ENCODE data around the gene NOL3. TPM values are rescaled to one million over a fixed set of nuclear protein-coding genes. Genes with fewer than 3 reads are reported as not detected.
A peak's percentile ranks its signal among the peaks of the same experiment; 100 is the strongest.

The NOL3 gene
- total RNA-seq, 6 experiments from 2014 or later, result 21.5 to 44.3 (median 28.1) TPM

DNA sequence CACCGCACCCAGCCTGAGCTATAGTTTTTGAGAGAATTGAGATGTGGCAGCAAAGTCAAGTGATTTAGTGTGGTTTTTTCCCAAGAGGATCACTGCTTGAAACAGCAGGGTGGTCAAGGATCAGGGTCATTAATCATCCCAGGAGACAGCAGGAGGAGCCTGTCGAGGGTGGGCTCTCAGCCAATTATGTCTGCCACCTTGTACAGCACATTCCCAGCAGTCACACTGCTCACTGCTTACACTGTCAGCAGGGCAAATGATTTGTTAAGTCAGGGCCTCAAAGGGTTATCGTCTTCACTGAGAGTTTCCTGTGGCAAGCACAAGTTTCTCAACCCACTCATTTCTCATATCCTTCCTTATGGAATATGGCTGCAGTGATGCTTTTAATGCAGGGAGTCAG lies 32.7 kb upstream of the NOL3 start:
- 33% methylated on average over 2 of the region's 3 CpGs for WGBS (ENCODE audit: insufficient coverage, low coverage, low lambda C conversion rate, missing lambda C conversion rate)
- intact Hi-C loops (cut with DNase I), result no loop called here
- Histone ChIP-seq H3K27ac (no peak overlapping the region), H3K4me1 (no peaks in the 10 kb centered on the region), H3K4me3 (no peak overlapping the region), H3K27me3 (no peaks in the 10 kb centered on the region), H3K9me3 (no peaks in the 10 kb centered on the region), H3K36me3 (peaks cover 0 to 100% (median 62%) of the 10 kb centered on the region in 4 donors)
- TF ChIP-seq, protein P1, sequence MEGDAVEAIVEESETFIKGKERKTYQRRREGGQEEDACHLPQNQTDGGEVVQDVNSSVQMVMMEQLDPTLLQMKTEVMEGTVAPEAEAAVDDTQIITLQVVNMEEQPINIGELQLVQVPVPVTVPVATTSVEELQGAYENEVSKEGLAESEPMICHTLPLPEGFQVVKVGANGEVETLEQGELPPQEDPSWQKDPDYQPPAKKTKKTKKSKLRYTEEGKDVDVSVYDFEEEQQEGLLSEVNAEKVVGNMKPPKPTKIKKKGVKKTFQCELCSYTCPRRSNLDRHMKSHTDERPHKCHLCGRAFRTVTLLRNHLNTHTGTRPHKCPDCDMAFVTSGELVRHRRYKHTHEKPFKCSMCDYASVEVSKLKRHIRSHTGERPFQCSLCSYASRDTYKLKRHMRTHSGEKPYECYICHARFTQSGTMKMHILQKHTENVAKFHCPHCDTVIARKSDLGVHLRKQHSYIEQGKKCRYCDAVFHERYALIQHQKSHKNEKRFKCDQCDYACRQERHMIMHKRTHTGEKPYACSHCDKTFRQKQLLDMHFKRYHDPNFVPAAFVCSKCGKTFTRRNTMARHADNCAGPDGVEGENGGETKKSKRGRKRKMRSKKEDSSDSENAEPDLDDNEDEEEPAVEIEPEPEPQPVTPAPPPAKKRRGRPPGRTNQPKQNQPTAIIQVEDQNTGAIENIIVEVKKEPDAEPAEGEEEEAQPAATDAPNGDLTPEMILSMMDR (IDR thresholded peaks at IDR 0.05), result no peak
- no peak for TF ChIP-seq POLR2A (IDR thresholded peaks at IDR 0.05)
- ATAC-seq, result peak; percentile 26 to 58 (median 48)
- DNase-seq, result no peak

- intact Hi-C loops (cut with DNase I), result no loop called here
- DNase-seq (no peak), ATAC-seq (no peak)
- WGBS (ENCODE audit: insufficient coverage, low coverage, low lambda C conversion rate, missing lambda C conversion rate), result no CpG with 5 or more reads among the region's 13 CpGs
- Histone ChIP-seq H3K27ac (no peak overlapping the region), H3K4me3 (no peak overlapping the region), H3K36me3 (peaks cover 6 to 100% (median 64%) of the 10 kb centered on the region in 4 donors), H3K4me1 (no peaks in the 10 kb centered on the region), H3K27me3 (no peaks in the 10 kb centered on the region), H3K9me3 (no peaks in the 10 kb centered on the region)
- TF ChIP-seq POLR2A (IDR thresholded peaks at IDR 0.05), result no peak
- TF ChIP-seq, protein P1 (IDR thresholded peaks at IDR 0.05), result no peak
These were observed 28.9 kb upstream of the NOL3 start for GRCh38 chr16:67141391-67141790.

DNA sequence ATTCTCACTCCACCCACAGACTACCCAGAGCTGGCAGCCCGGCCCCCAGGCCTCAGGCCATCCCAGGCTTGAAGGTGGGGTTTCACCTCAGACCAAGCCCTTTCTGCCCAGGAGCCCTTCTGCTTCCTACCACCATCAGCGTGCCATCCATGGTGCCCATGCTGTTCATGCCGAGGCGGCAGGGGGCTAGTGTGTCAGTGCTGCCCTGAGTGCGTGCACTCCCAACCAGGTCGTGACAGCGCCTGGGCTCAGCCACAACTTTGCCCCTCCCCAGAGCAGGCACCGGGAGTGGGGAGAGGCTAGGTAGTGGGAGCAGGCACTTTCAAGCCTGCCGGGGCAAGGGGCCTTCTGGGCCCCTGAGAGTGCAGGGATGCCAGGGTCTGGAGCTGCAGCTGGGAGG lies 28.0 kb upstream of the NOL3 start:
- intact Hi-C loops (cut with DNase I), result no loop called here
- no peaks in the 10 kb centered on the region for H3K27me3 ChIP-seq
- no peak overlapping the region for H3K4me3 ChIP-seq
- no peaks in the 10 kb centered on the region for H3K4me1 ChIP-seq
- ATAC-seq (no peak), DNase-seq (peak in 1 of 3 donors; percentile 37)
- no peak for TF ChIP-seq POLR2A (IDR thresholded peaks at IDR 0.05)
- WGBS (ENCODE audit: insufficient coverage, low coverage, low lambda C conversion rate, missing lambda C conversion rate), result no CpG with 5 or more reads among the region's 9 CpGs
- H3K9me3 ChIP-seq, result no peaks in the 10 kb centered on the region
- H3K27ac ChIP-seq, result no peak overlapping the region
- H3K36me3 ChIP-seq, result peaks cover 6 to 100% (median 65%) of the 10 kb centered on the region in 4 donors

DNA sequence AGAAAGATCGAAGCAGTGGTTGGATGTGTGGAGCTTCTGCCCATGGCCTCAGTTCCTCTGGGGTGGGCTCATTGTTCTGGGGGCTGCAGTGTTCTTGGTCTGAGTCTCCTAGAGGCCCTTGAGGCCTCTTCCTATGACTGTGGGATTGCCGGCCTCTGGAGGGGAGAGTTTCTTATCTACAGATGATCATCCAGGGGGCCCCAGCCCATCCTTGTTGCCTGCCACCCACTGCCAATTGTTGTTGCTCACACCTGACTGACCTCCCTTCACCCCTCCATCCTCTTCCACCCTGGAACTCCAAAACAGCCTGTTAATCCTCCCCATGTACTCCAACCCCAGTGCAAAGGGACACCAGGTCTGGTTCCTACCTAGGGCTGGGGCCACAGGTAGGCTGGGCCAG lies 25.4 kb upstream of the NOL3 start:
- no peak for ATAC-seq
- Histone ChIP-seq H3K27ac (no peak overlapping the region), H3K4me3 (no peak overlapping the region), H3K9me3 (no peaks in the 10 kb centered on the region), H3K27me3 (no peaks in the 10 kb centered on the region), H3K4me1 (peaks cover 0 to 1% (median 0%) of the 10 kb centered on the region in 4 donors), H3K36me3 (peaks cover 6 to 87% (median 50%) of the 10 kb centered on the region in 4 donors)
- 100% methylated on average over 1 of the region's 2 CpGs for WGBS (ENCODE audit: insufficient coverage, low coverage, low lambda C conversion rate, missing lambda C conversion rate)
- intact Hi-C loops (cut with DNase I), result no loop called here
- TF ChIP-seq, protein P1 (IDR thresholded peaks at IDR 0.05), result no peak
- TF ChIP-seq POLR2A (IDR thresholded peaks at IDR 0.05), result no peak
- DNase-seq, result peak in 1 of 3 donors; percentile 7

DNA sequence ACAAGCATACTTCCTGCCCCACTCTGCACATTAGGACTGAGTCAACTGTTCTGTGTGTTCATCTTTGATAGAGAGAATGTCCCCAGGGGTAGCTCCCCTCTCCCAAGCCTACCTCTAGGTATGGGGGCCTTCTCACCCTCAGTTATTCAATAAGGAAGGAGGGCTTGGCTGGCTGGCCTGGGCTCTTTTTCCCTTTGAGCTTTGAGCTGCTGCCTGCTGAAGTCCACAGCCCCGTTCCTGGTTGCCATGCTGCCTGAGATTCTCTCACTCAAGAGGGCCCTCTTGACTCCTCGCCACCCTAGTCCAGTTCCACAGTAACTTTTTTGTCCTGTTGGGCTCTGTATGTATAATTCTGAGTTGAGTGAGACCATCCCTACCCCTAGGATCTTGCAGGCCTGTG lies 24.6 kb upstream of the NOL3 start:
- Histone ChIP-seq H3K9me3 (no peaks in the 10 kb centered on the region), H3K27me3 (no peaks in the 10 kb centered on the region), H3K4me1 (peaks cover 0 to 9% (median 0%) of the 10 kb centered on the region in 4 donors), H3K4me3 (no peak overlapping the region), H3K27ac (no peak overlapping the region), H3K36me3 (peaks cover 6 to 79% (median 44%) of the 10 kb centered on the region in 4 donors)
- WGBS (ENCODE audit: insufficient coverage, low coverage, low lambda C conversion rate, missing lambda C conversion rate), result 60% methylated on average over 1 of the region's 2 CpGs
- DNase-seq (no peak), ATAC-seq (no peak)
- intact Hi-C loops (cut with DNase I), result no loop called here
- no peak for TF ChIP-seq POLR2A (IDR thresholded peaks at IDR 0.05)
- TF ChIP-seq, protein P1 (IDR thresholded peaks at IDR 0.05), result no peak

All from right lobe of liver (tissue), 6 donors.